GM10248 (cell line): Measurements from ENCODE around the gene TMEFF2.

Source experiments
- CTCF ChIA-PET: fragments of 300-600 bp; sonication (Branson Sonifier 250); formaldehyde crosslinking; extraction: SDS; loops from one replicate; lab custom pipeline; 2021; ENCODE audit warnings: antibody characterized with exemption; lab: Yijun Ruan, JAX
- POLR2A ChIA-PET: fragments of 350-650 bp; sonication (Branson Sonifier 250); formaldehyde crosslinking; extraction: SDS; loops from one replicate; lab custom pipeline; 2020; ENCODE audit warnings: antibody characterized with exemption; lab: Yijun Ruan, JAX
- DNase-seq: peaks from one replicate; pipeline ENCODE4 v3.0.0; 2012; ENCODE audit errors: extremely low spot score
- CTCF ChIP-seq: IDR thresholded peaks from 2 replicates; pipeline ENCODE4 v1.5.1; 2012; ENCODE audit warnings: mild to moderate bottlenecking, low read depth; ENCODE audit errors: extremely low read depth, missing control alignments, control extremely low read depth

TMEFF2 gene

GRCh38 chr2:191976436-191976835 is 218.3 kb downstream of the TMEFF2 start:
- DNase-seq, result no peak
- TF ChIP-seq CTCF, result no peak
- POLR2A ChIA-PET, result no interaction called here
- CTCF ChIA-PET, result interaction anchor here (1.4 to 1.5 kb wide), 3 partner anchors 11 to 170 kb away, joined by 3 to 4 read pairs (median 3); no protein-coding TSS in a partner anchor

- ChIA-PET POLR2A (no interaction called here), CTCF (no interaction called here)
- DNase-seq, result no peak
- TF ChIP-seq CTCF, result no peak
Measured at GRCh38 chr2:191974676-191975075, 220.1 kb downstream of the TMEFF2 start.

GRCh38 chr2:191970867-191971266 is 223.9 kb downstream of the TMEFF2 start:
- TF ChIP-seq CTCF, result no peak
- CTCF ChIA-PET, result no interaction called here

GRCh38 chr2:191968120-191968519 is 226.6 kb downstream of the TMEFF2 start:
- TF ChIP-seq CTCF, result no peak
- POLR2A ChIA-PET, result no interaction called here
- CTCF ChIA-PET, result interaction anchor here (1.4 kb wide), 1 partner anchor 12 kb away, joined by 3 read pairs; no protein-coding TSS in a partner anchor
- DNase-seq, result no peak

More at GRCh38 chr2:191970867-191971266, 223.9 kb downstream of the TMEFF2 start:
- POLR2A ChIA-PET, result no interaction called here
- DNase-seq, result no peak

GRCh38 chr2:191965733-191966132 is 229.0 kb downstream of the TMEFF2 start:
- DNase-seq, result no peak
- TF ChIP-seq CTCF, result no peak
- ChIA-PET CTCF (no interaction called here), POLR2A (no interaction called here)

- POLR2A ChIA-PET, result no interaction called here
- TF ChIP-seq CTCF, result no peak
- no peak for DNase-seq
- CTCF ChIA-PET, result interaction anchor here (1.8 kb wide), 1 partner anchor 10 kb away, joined by 6 read pairs; no protein-coding TSS in a partner anchor
Measured at GRCh38 chr2:191961556-191961955, 233.2 kb downstream of the TMEFF2 start.
